Endothelial cell (in vitro differentiated cells): ENCODE data around the gene TMEM135. TPM values are rescaled to one million over a fixed set of nuclear protein-coding genes. Genes with fewer than 3 reads are reported as not detected.

Experiments used
- DNase-seq: peaks from one replicate; pipeline ENCODE4 v3.0.0; 2021; ENCODE audit warnings: low spot score
- H3K27ac Mint-ChIP-seq: one replicate; pipeline ENCODE4 v1.8.0; 2021; ENCODE audit warnings: mixed read lengths, inconsistent platforms; ENCODE audit not compliant: unreplicated experiment
- H3K27me3 Mint-ChIP-seq: one replicate; pipeline ENCODE4 v1.8.0; 2021; ENCODE audit warnings: mild to moderate bottlenecking, moderate library complexity, mixed read lengths, inconsistent platforms; ENCODE audit not compliant: unreplicated experiment
- H3K36me3 Mint-ChIP-seq: one replicate; pipeline ENCODE4 v1.8.0; 2021; ENCODE audit warnings: mild to moderate bottlenecking, low read depth, mixed read lengths, inconsistent platforms; ENCODE audit not compliant: unreplicated experiment
- H3K4me1 Mint-ChIP-seq: one replicate; pipeline ENCODE4 v1.8.0; 2021; ENCODE audit warnings: mild to moderate bottlenecking, mixed read lengths, inconsistent platforms; ENCODE audit not compliant: unreplicated experiment
- H3K4me3 Mint-ChIP-seq: one replicate; pipeline ENCODE4 v1.8.0; 2021; ENCODE audit warnings: mild to moderate bottlenecking, mixed read lengths, inconsistent platforms; ENCODE audit not compliant: unreplicated experiment
- H3K9me3 Mint-ChIP-seq: one replicate; pipeline ENCODE4 v1.8.0; 2021; ENCODE audit warnings: mixed read lengths, inconsistent platforms; ENCODE audit not compliant: unreplicated experiment
- total RNA-seq: library from RNA; stranded (reverse); fragmentation: NEBNext Ultra II Directional; extraction: Animal tissue kit (Norgen Biotek cat#: 25700); gene quantifications from one replicate; pipeline ENCODE4 v1.2.1, GENCODE V29; 2021; ENCODE audit not compliant: unreplicated experiment
- TF ChIP-seq, protein P1 (sequence below): fragments of 200-600 bp; sonication (generic); IDR thresholded peaks from one replicate; pipeline ENCODE4 v1.5.0; 2021; ENCODE audit warnings: antibody characterized with exemption; ENCODE audit not compliant: unreplicated experiment

TMEM135 gene
- total RNA-seq, 1 donor from 2014 or later: 49.7 TPM

DNA sequence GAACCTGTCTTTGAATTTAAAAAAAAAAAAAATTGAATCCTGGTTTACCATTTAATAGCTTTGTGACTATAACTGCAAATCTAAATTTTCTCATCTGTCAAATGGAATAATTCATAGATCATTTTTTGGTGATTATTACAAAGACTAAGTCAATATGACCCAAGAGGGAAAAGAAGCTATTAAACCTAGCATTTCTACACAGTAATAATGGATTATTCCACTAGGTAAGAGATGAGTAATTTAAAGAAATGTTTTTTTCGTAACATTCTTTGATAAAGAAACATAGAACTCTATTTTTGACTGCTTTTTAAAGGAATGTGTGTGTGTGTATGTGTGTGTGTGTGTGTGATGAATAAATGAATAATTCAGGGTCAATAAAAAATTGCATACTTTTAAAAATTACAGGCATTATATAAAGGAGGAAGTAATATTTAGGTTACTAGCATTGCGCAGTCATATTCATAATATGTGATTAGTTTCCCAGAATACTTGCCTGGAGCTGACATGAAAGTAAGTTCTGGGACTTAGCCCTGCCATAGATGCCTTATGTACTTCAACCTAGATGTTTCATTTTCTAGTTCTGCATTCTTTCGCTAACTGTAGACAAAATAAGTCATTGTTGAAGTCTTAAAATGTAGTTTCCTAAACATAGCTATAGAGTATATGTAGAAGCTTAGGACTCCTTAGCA lies 72.9 kb downstream of the TMEM135 start:
- Mint-ChIP-seq H3K4me1 (no peaks in the 10 kb centered on the region), H3K27me3 (no peaks in the 10 kb centered on the region), H3K4me3 (no peak overlapping the region), H3K9me3 (no peaks in the 10 kb centered on the region), H3K27ac (no peak overlapping the region), H3K36me3 (peaks cover 10% of the 10 kb centered on the region)
- TF ChIP-seq, protein P1, sequence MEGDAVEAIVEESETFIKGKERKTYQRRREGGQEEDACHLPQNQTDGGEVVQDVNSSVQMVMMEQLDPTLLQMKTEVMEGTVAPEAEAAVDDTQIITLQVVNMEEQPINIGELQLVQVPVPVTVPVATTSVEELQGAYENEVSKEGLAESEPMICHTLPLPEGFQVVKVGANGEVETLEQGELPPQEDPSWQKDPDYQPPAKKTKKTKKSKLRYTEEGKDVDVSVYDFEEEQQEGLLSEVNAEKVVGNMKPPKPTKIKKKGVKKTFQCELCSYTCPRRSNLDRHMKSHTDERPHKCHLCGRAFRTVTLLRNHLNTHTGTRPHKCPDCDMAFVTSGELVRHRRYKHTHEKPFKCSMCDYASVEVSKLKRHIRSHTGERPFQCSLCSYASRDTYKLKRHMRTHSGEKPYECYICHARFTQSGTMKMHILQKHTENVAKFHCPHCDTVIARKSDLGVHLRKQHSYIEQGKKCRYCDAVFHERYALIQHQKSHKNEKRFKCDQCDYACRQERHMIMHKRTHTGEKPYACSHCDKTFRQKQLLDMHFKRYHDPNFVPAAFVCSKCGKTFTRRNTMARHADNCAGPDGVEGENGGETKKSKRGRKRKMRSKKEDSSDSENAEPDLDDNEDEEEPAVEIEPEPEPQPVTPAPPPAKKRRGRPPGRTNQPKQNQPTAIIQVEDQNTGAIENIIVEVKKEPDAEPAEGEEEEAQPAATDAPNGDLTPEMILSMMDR: no peak
- DNase-seq: no peak

DNA sequence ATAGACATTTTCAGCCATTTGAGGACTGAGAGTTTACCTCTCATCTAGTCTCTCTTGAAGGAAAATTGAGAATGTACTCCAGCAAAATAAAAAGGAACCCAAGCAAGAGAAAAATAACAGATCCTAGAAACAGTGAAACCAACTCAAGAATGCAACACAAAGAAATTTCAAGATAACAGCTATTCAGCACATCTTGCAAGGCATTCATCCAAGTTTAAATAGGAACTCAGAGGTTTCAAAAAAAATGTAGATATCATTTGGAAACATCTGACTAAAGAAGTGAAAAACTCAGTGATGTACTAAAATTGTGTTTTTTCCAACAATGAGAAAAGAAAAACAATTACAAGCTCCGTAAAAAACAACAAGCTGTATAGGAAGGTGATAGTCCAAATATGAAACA lies 76.4 kb downstream of the TMEM135 start:
- peaks cover 2% of the 10 kb centered on the region for H3K27me3 Mint-ChIP-seq
- TF ChIP-seq, protein P1: no peak

DNA sequence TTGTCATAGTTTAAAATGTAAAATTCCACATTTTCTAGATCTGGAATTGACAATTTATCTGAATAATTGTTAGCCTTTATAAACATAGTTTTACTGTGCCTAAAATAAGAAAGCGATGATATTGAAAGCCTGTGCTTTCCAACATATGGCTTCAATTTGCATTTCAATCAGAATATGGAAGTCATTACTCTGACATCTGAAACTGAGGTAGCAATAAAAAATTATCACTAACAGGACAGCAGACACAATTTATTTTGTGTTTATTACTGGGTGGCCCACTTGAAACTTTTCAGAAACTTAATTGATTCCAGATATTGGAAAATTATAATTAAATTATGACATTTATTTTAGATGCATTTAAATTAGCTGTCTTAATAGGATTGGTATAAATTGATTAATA lies 78.5 kb downstream of the TMEM135 start:
- H3K27ac Mint-ChIP-seq: no peak overlapping the region
- no peaks in the 10 kb centered on the region for H3K36me3 Mint-ChIP-seq
- no peaks in the 10 kb centered on the region for H3K4me1 Mint-ChIP-seq
- TF ChIP-seq, protein P1: no peak
- H3K27me3 Mint-ChIP-seq: peaks cover 2% of the 10 kb centered on the region
- no peaks in the 10 kb centered on the region for H3K9me3 Mint-ChIP-seq
- no peak for DNase-seq
- H3K4me3 Mint-ChIP-seq: no peak overlapping the region

More for the DNA sequence above, 76.4 kb downstream of the TMEM135 start:
- H3K4me3 Mint-ChIP-seq: no peak overlapping the region
- DNase-seq: no peak
- H3K27ac Mint-ChIP-seq: no peak overlapping the region
- H3K36me3 Mint-ChIP-seq: no peaks in the 10 kb centered on the region
- H3K9me3 Mint-ChIP-seq: no peaks in the 10 kb centered on the region
- H3K4me1 Mint-ChIP-seq: no peaks in the 10 kb centered on the region

DNA sequence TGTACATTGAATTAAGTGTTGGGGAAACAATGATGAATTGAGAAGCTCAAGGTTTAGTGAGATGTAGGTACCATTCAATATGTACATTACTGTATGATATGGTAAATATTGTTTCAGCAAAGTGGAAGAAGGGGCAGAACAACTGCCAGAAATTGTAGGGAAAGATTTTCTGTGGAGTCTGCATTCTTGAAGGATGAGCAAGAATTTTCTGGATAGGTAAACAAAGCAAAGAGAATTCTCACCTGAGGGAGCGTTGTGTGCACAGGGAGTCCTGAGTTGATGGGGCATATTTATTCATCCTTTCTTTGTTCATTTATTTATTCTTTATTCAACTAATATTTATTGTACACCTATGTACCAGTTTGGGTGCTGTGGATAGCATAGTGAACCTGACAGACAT lies 83.2 kb downstream of the TMEM135 start:
- no peaks in the 10 kb centered on the region for H3K9me3 Mint-ChIP-seq
- DNase-seq: no peak
- H3K27ac Mint-ChIP-seq: no peak overlapping the region
- no peaks in the 10 kb centered on the region for H3K36me3 Mint-ChIP-seq
- H3K4me1 Mint-ChIP-seq: no peaks in the 10 kb centered on the region
- H3K27me3 Mint-ChIP-seq: peaks cover 2% of the 10 kb centered on the region
- H3K4me3 Mint-ChIP-seq: no peak overlapping the region
- TF ChIP-seq, protein P1: no peak

DNA sequence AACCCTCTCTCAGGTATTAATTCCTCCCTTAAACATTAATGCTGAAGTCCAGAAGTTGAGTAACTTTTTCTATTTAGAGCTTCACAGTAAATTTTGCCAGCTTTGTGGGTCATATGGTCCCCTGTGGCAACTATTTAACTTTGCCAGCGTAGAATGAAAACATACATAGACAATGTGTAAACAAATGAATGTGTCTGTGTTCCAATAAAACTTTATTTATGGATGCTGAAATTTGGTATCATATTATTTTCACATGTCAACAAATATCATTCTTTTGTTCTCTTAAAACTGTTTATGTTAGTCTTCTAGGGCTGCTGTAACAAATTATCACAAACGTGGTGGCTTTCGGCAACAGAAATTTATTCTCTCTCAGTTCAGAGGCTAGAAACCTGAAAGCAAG lies 85.1 kb downstream of the TMEM135 start:
- Mint-ChIP-seq H3K27ac (no peak overlapping the region), H3K36me3 (no peaks in the 10 kb centered on the region), H3K4me3 (no peak overlapping the region), H3K9me3 (no peaks in the 10 kb centered on the region), H3K27me3 (no peaks in the 10 kb centered on the region), H3K4me1 (no peaks in the 10 kb centered on the region)
- TF ChIP-seq, protein P1: no peak
- no peak for DNase-seq
